Smooth muscle cell (in vitro differentiated cells): ENCODE measurements around the gene RAB3C. TPM values are rescaled to one million over a fixed set of nuclear protein-coding genes. Genes with fewer than 3 reads are reported as not detected.

Experiments
- DNase-seq: peaks from one replicate; lab custom pipeline; 2025; ENCODE audit not compliant: unreplicated experiment; lab: John Stamatoyannopoulos, UW
- H2AFZ ChIP-seq: fragments of 200-600 bp; sonication (generic); 2 replicates; pipeline ENCODE4 v1.6.0; 2016; ENCODE audit warnings: antibody characterized with exemption, low read depth, mild to moderate bottlenecking
- H3F3A ChIP-seq: fragments of 200-600 bp; sonication (generic); 2 replicates; pipeline ENCODE4 v1.6.0; 2017; ENCODE audit warnings: antibody characterized with exemption, low read depth
- H3K27ac ChIP-seq: fragments of 200-600 bp; sonication (generic); 2 replicates; pipeline ENCODE4 v1.5.1; 2016; ENCODE audit warnings: low read depth, mild to moderate bottlenecking
- H3K27me3 ChIP-seq: fragments of 200-600 bp; sonication (generic); 2 replicates; pipeline ENCODE4 v1.6.1; 2016; ENCODE audit warnings: low read depth, mild to moderate bottlenecking
- H3K36me3 ChIP-seq: fragments of 200-600 bp; sonication (generic); 2 replicates; pipeline ENCODE4 v1.5.1; 2016; ENCODE audit warnings: low read depth
- H3K4me1 ChIP-seq: fragments of 200-600 bp; sonication (generic); 2 replicates; pipeline ENCODE4 v1.5.1; 2016; ENCODE audit warnings: low read depth
- H3K4me2 ChIP-seq: fragments of 200-600 bp; sonication (generic); 2 replicates; pipeline ENCODE4 v1.6.0; 2016; ENCODE audit warnings: mild to moderate bottlenecking
- H3K4me3 ChIP-seq: fragments of 200-600 bp; sonication (generic); 2 replicates; pipeline ENCODE4 v1.5.1; 2016; ENCODE audit warnings: mild to moderate bottlenecking
- H3K79me2 ChIP-seq: fragments of 200-600 bp; sonication (generic); 2 replicates; pipeline ENCODE4 v1.6.0; 2016; ENCODE audit warnings: low read depth, mild to moderate bottlenecking
- H3K9ac ChIP-seq: fragments of 200-600 bp; sonication (generic); 2 replicates; pipeline ENCODE4 v1.6.0; 2016; ENCODE audit warnings: low read depth
- H3K9me3 ChIP-seq: fragments of 200-600 bp; sonication (generic); replicated peaks from 2 replicates; pipeline ENCODE4 v1.5.1; 2016; ENCODE audit warnings: low read depth
- H4K20me1 ChIP-seq: fragments of 200-600 bp; sonication (generic); 2 replicates; pipeline ENCODE4 v1.6.0; 2016; ENCODE audit warnings: low read depth
- CTCF ChIP-seq: fragments of 200-600 bp; sonication (generic); IDR thresholded peaks from 2 replicates; pipeline ENCODE4 v1.5.1; 2017; ENCODE audit warnings: borderline replicate concordance, mild to moderate bottlenecking, antibody characterized with exemption; ENCODE audit not compliant: insufficient read depth, poor library complexity, severe bottlenecking
- WGBS: methylation state at CpG from one replicate; pipeline ENCODE4 v1.1.7; 2016; ENCODE audit warnings: low lambda C conversion rate; 5-methylcytosine and 5-hydroxymethylcytosine counted together
- polyA plus RNA-seq: library from polyadenylated mRNA; unstranded; fragments of >200 nt; fragmentation: Nextera tagmentation; extraction: Ambion mirVana; gene quantifications from 2 replicates; pipeline ENCODE4 v1.2.1, GENCODE V29; 2016
- total RNA-seq: library from RNA; depleted of rRNA; stranded (reverse); fragments of >200 nt; gene quantifications from 2 replicates; pipeline ENCODE4 v1.2.3, GENCODE V29; 2014

The RAB3C gene
- total and polyA plus RNA-seq, 2 experiments from 2014 or later = 0.10 to 1.1 TPM

- no peaks in the 10 kb centered on the region for H3K4me1 ChIP-seq
- H3K9ac ChIP-seq = no peak overlapping the region
- H3K4me3 ChIP-seq = no peak overlapping the region
- H3K4me2 ChIP-seq = no peak overlapping the region
- H3F3A ChIP-seq = no peaks in the 10 kb centered on the region
- no peak for DNase-seq
- H3K27ac ChIP-seq = no peak overlapping the region
- H3K9me3 ChIP-seq = no peaks in the 10 kb centered on the region
- no peaks in the 10 kb centered on the region for H3K79me2 ChIP-seq
- whole genome bisulfite sequencing = 54% methylated on average over 1 of the region's 1 CpG
- no peaks in the 10 kb centered on the region for H3K27me3 ChIP-seq
- TF ChIP-seq CTCF = no peak
- no peak overlapping the region for H2AFZ ChIP-seq
- H3K36me3 ChIP-seq = no peaks in the 10 kb centered on the region
- H4K20me1 ChIP-seq = no peaks in the 10 kb centered on the region
Measured at GRCh38 chr5:58544195-58544594, 38.7 kb upstream of the RAB3C start.

- H3K36me3 ChIP-seq = no peaks in the 10 kb centered on the region
- H3K9ac ChIP-seq = no peak overlapping the region
- H3K79me2 ChIP-seq = no peaks in the 10 kb centered on the region
- no peaks in the 10 kb centered on the region for H3K4me1 ChIP-seq
- H3K27me3 ChIP-seq = no peaks in the 10 kb centered on the region
- H4K20me1 ChIP-seq = no peaks in the 10 kb centered on the region
- whole genome bisulfite sequencing = 83% methylated on average over 2 of the region's 2 CpGs
- TF ChIP-seq CTCF = no peak
- no peak for DNase-seq
- no peak overlapping the region for H3K27ac ChIP-seq
- H3K4me3 ChIP-seq = no peak overlapping the region
- H2AFZ ChIP-seq = no peak overlapping the region
- no peaks in the 10 kb centered on the region for H3K9me3 ChIP-seq
- H3F3A ChIP-seq = no peaks in the 10 kb centered on the region
- no peak overlapping the region for H3K4me2 ChIP-seq
Measured at GRCh38 chr5:58544926-58545325, 37.9 kb upstream of the RAB3C start.

GRCh38 chr5:58545912-58546311 is 37.0 kb upstream of the RAB3C start:
- Histone ChIP-seq H3F3A (no peaks in the 10 kb centered on the region), H3K27ac (no peak overlapping the region), H3K4me3 (no peak overlapping the region), H4K20me1 (no peaks in the 10 kb centered on the region), H3K27me3 (no peaks in the 10 kb centered on the region), H3K9me3 (no peaks in the 10 kb centered on the region), H3K9ac (no peak overlapping the region), H3K4me1 (no peaks in the 10 kb centered on the region), H2AFZ (no peak overlapping the region), H3K4me2 (no peak overlapping the region), H3K36me3 (no peaks in the 10 kb centered on the region), H3K79me2 (no peaks in the 10 kb centered on the region)
- no peak for DNase-seq
- no peak for TF ChIP-seq CTCF

GRCh38 chr5:58548068-58548467 is 34.8 kb upstream of the RAB3C start:
- 73% methylated on average over 2 of the region's 2 CpGs for WGBS
- no peaks in the 10 kb centered on the region for H3K36me3 ChIP-seq
- H4K20me1 ChIP-seq = no peaks in the 10 kb centered on the region
- H3K9me3 ChIP-seq = no peaks in the 10 kb centered on the region
- no peak overlapping the region for H3K4me2 ChIP-seq
- no peak for TF ChIP-seq CTCF
- no peak overlapping the region for H2AFZ ChIP-seq
- no peak overlapping the region for H3K9ac ChIP-seq
- H3F3A ChIP-seq = no peaks in the 10 kb centered on the region
- no peaks in the 10 kb centered on the region for H3K27me3 ChIP-seq
- DNase-seq = no peak
- H3K27ac ChIP-seq = no peak overlapping the region
- no peak overlapping the region for H3K4me3 ChIP-seq
- H3K4me1 ChIP-seq = no peaks in the 10 kb centered on the region
- no peaks in the 10 kb centered on the region for H3K79me2 ChIP-seq
